ENCODE measurements around the gene SLC7A1. TPM values are rescaled to one million over a fixed set of nuclear protein-coding genes. Genes with fewer than 3 reads are reported as not detected.

SLC7A1 gene
- total RNA-seq, 2 experiments from 2014 or later, result 39.5 to 141 TPM

- ChIA-PET CTCF (ENCODE audit: unreplicated experiment) (interaction anchor here (1.0 kb wide), 1 partner anchor 11 kb away, joined by 3 read pairs; no protein-coding TSS in a partner anchor), POLR2A (interaction anchor here (1.3 to 1.9 kb wide), 2 partner anchors 8 to 20 kb away, joined by 3 to 7 read pairs; no protein-coding TSS in a partner anchor)
- TF ChIP-seq, protein P1, sequence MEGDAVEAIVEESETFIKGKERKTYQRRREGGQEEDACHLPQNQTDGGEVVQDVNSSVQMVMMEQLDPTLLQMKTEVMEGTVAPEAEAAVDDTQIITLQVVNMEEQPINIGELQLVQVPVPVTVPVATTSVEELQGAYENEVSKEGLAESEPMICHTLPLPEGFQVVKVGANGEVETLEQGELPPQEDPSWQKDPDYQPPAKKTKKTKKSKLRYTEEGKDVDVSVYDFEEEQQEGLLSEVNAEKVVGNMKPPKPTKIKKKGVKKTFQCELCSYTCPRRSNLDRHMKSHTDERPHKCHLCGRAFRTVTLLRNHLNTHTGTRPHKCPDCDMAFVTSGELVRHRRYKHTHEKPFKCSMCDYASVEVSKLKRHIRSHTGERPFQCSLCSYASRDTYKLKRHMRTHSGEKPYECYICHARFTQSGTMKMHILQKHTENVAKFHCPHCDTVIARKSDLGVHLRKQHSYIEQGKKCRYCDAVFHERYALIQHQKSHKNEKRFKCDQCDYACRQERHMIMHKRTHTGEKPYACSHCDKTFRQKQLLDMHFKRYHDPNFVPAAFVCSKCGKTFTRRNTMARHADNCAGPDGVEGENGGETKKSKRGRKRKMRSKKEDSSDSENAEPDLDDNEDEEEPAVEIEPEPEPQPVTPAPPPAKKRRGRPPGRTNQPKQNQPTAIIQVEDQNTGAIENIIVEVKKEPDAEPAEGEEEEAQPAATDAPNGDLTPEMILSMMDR (conservative IDR thresholded peaks at IDR 0.05; ENCODE audit: low read length), result no peak
- TF ChIP-seq EZH2phosphoT487 (IDR thresholded peaks at IDR 0.05; ENCODE audit: borderline replicate concordance, low read depth, low read length), result no peak
- Histone ChIP-seq H3K9me3 (ENCODE audit: low read length) (no peaks in the 10 kb centered on the region), H3K4me1 (ENCODE audit: insufficient read depth, low read length, poor library complexity, severe bottlenecking) (no peaks in the 10 kb centered on the region), H3K36me3 (ENCODE audit: insufficient read depth, low read length) (peaks cover 38% of the 10 kb centered on the region), H2AFZ (ENCODE audit: low read length) (no peak overlapping the region), H3K9me2 (ENCODE audit: insufficient read depth, low read length) (no peaks in the 10 kb centered on the region), H3K4me2 (ENCODE audit: low read length) (no peak overlapping the region), H3K4me3 (ENCODE audit: low read depth, low read length, poor library complexity, severe bottlenecking) (no peak overlapping the region), H4K20me1 (ENCODE audit: insufficient read depth, low read length) (peaks cover 40% of the 10 kb centered on the region), H3K79me2 (ENCODE audit: insufficient read depth, low read depth, low read length) (peaks cover 60% of the 10 kb centered on the region), H3K27ac (ENCODE audit: low read depth, low read length, poor library complexity, severe bottlenecking) (no peak overlapping the region)
- BruUV-seq (replicated peaks), result no TSS peak
- intact Hi-C loops (cut with micrococcal nuclease; ENCODE audit: unreplicated experiment), result no loop called here
- no peak for DNase-seq (ENCODE audit: low spot score)
Measured at GRCh38 chr13:29556742-29557141, 38.7 kb downstream of the SLC7A1 start.

- Histone ChIP-seq H4K20me1 (ENCODE audit: insufficient read depth, low read length) (peaks cover 28% of the 10 kb centered on the region), H3K36me3 (ENCODE audit: insufficient read depth, low read length) (peaks cover 82% of the 10 kb centered on the region), H3K79me2 (ENCODE audit: insufficient read depth, low read depth, low read length) (peaks cover 47% of the 10 kb centered on the region)
Measured at GRCh38 chr13:29551214-29551613, 44.3 kb downstream of the SLC7A1 start.

GRCh38 chr13:29550430-29550988, 45.0 kb downstream of the SLC7A1 start:
- H3K4me3 ChIP-seq (ENCODE audit: low read depth, low read length, poor library complexity, severe bottlenecking), result no peak overlapping the region
- H2AFZ ChIP-seq (ENCODE audit: low read length), result no peak overlapping the region
- peaks cover 89% of the 10 kb centered on the region for H3K36me3 ChIP-seq (ENCODE audit: insufficient read depth, low read length)
- H3K4me2 ChIP-seq (ENCODE audit: low read length), result no peak overlapping the region
- no peaks in the 10 kb centered on the region for H3K9me2 ChIP-seq (ENCODE audit: insufficient read depth, low read length)
- DNase-seq (ENCODE audit: low spot score), result no peak
- TF ChIP-seq EZH2phosphoT487 (IDR thresholded peaks at IDR 0.05; ENCODE audit: borderline replicate concordance, low read depth, low read length), result no peak
- TF ChIP-seq, protein P1 (conservative IDR thresholded peaks at IDR 0.05; ENCODE audit: low read length), result no peak
- no TSS peak for BruUV-seq (replicated peaks)
- intact Hi-C loops (cut with micrococcal nuclease; ENCODE audit: unreplicated experiment), result no loop called here
- ChIA-PET CTCF (ENCODE audit: unreplicated experiment) (no interaction called here), POLR2A (no interaction called here)
- H4K20me1 ChIP-seq (ENCODE audit: insufficient read depth, low read length), result peaks cover 23% of the 10 kb centered on the region
- H3K4me1 ChIP-seq (ENCODE audit: insufficient read depth, low read length, poor library complexity, severe bottlenecking), result no peaks in the 10 kb centered on the region
- no peak overlapping the region for H3K27ac ChIP-seq (ENCODE audit: low read depth, low read length, poor library complexity, severe bottlenecking)
- H3K9me3 ChIP-seq (ENCODE audit: low read length), result no peaks in the 10 kb centered on the region
- peaks cover 47% of the 10 kb centered on the region for H3K79me2 ChIP-seq (ENCODE audit: insufficient read depth, low read depth, low read length)

More at GRCh38 chr13:29551214-29551613, 44.3 kb downstream of the SLC7A1 start:
- Histone ChIP-seq H2AFZ (ENCODE audit: low read length) (no peak overlapping the region), H3K9me3 (ENCODE audit: low read length) (no peaks in the 10 kb centered on the region), H3K9me2 (ENCODE audit: insufficient read depth, low read length) (no peaks in the 10 kb centered on the region), H3K4me2 (ENCODE audit: low read length) (no peak overlapping the region), H3K4me3 (ENCODE audit: low read depth, low read length, poor library complexity, severe bottlenecking) (no peak overlapping the region), H3K4me1 (ENCODE audit: insufficient read depth, low read length, poor library complexity, severe bottlenecking) (no peaks in the 10 kb centered on the region), H3K27ac (ENCODE audit: low read depth, low read length, poor library complexity, severe bottlenecking) (no peak overlapping the region)
- TF ChIP-seq, protein P1 (conservative IDR thresholded peaks at IDR 0.05; ENCODE audit: low read length), result no peak
- no peak for TF ChIP-seq EZH2phosphoT487 (IDR thresholded peaks at IDR 0.05; ENCODE audit: borderline replicate concordance, low read depth, low read length)
- CTCF ChIA-PET (ENCODE audit: unreplicated experiment), result no interaction called here
- no TSS peak for BruUV-seq (replicated peaks)
- intact Hi-C loops (cut with micrococcal nuclease; ENCODE audit: unreplicated experiment), result no loop called here
- POLR2A ChIA-PET, result no interaction called here
- no peak for DNase-seq (ENCODE audit: low spot score)
